Coronary artery (tissue), 2 donors: ENCODE measurements around the gene CFAP97D2.
A peak's percentile ranks its signal among the peaks of the same experiment; 100 is the strongest.

Experiments used
- DNase-seq: peaks from one replicate; pipeline ENCODE4 v3.0.0-alpha.2; 2017; ENCODE audit warnings: low spot score
- H3K27ac ChIP-seq, 2 donors: fragments of 200-600 bp; sonication (generic); one replicate each; pipeline ENCODE4 v1.5.1; 2016 to 2019
- H3K4me3 ChIP-seq: fragments of 200-600 bp; sonication (generic); 2 replicates; pipeline ENCODE4 v1.5.1; 2016; ENCODE audit warnings: mild to moderate bottlenecking, moderate library complexity
- TF ChIP-seq, protein P1 (sequence below): fragments of 200-600 bp; sonication (generic); IDR thresholded peaks from one replicate; pipeline ENCODE4 v1.5.1; 2019; ENCODE audit warnings: antibody characterized with exemption

Gene CFAP97D2

DNA sequence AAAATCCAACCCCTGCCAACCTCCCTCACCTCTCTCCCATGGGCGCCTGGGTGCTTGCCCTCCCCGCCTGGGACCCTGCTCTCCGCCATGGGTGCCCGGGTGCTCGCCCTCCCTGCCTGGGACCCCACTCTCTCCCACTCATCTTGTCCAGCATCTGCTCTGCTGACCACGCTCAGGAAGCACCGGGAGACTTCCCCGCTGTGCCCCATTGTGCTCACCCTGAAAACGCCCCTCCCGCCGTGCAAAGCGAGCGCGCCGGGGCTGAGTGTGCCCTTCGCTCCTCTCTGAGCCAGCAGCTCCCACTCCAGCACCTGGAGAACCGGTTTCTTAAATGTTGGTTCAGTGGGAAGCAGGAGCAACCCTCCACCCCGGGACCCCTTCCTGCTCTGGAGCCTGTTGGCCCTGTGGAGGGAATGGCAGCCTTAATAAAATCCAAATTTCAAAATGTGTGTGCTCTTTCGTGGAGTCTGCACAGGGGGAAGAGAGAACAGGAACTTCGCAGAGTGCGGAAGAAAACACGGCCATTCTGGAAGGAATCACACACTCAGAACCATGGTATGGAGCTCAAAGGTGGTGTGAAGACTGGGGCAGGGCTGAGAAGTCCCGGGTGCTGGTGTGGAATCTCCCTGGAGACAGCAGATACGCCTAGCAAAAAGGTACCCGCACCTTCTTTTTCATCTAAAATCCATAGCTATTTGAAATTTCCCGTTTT lies 32.5 kb downstream of the CFAP97D2 start:
- no peak overlapping the region for H3K27ac ChIP-seq
- TF ChIP-seq, protein P1, sequence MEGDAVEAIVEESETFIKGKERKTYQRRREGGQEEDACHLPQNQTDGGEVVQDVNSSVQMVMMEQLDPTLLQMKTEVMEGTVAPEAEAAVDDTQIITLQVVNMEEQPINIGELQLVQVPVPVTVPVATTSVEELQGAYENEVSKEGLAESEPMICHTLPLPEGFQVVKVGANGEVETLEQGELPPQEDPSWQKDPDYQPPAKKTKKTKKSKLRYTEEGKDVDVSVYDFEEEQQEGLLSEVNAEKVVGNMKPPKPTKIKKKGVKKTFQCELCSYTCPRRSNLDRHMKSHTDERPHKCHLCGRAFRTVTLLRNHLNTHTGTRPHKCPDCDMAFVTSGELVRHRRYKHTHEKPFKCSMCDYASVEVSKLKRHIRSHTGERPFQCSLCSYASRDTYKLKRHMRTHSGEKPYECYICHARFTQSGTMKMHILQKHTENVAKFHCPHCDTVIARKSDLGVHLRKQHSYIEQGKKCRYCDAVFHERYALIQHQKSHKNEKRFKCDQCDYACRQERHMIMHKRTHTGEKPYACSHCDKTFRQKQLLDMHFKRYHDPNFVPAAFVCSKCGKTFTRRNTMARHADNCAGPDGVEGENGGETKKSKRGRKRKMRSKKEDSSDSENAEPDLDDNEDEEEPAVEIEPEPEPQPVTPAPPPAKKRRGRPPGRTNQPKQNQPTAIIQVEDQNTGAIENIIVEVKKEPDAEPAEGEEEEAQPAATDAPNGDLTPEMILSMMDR, result no peak
- DNase-seq, result no peak
- no peak overlapping the region for H3K4me3 ChIP-seq

DNA sequence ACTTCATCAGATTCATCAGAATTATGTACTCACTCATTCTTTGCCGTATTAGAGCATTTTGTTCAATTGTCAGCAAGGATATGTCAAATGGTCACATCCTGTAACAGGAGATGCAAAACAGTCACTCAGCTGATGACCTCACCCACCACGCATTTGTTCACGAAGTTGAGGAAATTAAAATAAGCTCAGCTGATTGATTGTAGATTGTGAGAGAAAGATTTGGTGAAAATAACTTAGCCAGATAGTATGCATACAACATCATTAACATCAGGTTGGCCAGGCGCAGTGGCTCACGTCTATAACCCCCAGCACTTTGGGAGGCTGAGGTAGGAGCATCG lies 33.1 kb downstream of the CFAP97D2 start:
- Histone ChIP-seq H3K27ac (no peak overlapping the region), H3K4me3 (no peak overlapping the region)
- no peak for DNase-seq
- TF ChIP-seq, protein P1, result no peak

DNA sequence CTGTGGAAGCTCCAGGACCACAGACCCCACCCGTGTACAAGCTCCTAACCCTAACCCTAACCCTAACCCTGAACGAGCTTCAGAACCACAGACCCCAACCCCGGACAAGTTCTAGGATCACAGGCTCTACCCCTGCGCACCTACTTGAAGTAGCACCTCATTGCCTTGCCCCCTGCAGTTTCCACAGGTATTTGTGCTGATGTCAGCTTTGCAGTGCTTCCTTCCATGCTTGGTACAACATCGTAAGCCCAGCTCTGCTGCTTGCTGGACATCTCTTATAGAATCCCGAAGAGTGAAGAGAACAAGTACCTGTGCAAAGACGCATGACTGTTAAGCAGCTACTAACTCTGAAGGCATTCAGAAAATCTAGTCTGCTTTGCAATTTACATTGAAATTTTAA lies 34.9 kb downstream of the CFAP97D2 start:
- H3K4me3 ChIP-seq, result no peak overlapping the region
- no peak overlapping the region for H3K27ac ChIP-seq
- TF ChIP-seq, protein P1, result no peak
- no peak for DNase-seq

DNA sequence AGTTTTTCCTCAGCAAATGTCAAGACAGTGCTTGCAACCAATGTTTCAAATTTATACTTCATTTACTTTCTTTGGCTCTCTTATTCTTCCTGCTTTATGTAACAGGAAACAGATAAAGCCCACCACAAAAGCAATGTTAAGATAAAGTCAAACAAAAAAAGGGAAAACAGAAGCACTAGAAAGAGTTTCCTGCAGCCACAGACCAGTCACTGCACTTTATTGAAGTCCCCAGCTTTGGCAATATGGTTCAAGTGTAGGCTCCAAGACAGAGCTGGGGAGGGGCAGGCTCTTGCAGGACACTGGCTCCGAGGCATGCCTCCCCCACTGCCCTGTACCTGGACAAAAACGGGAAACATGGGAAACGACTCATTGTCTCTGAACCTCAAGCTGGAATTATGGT lies 40.3 kb downstream of the CFAP97D2 start:
- Histone ChIP-seq H3K4me3 (no peak overlapping the region), H3K27ac (no peak overlapping the region)
- TF ChIP-seq, protein P1, result no peak
- DNase-seq, result no peak

DNA sequence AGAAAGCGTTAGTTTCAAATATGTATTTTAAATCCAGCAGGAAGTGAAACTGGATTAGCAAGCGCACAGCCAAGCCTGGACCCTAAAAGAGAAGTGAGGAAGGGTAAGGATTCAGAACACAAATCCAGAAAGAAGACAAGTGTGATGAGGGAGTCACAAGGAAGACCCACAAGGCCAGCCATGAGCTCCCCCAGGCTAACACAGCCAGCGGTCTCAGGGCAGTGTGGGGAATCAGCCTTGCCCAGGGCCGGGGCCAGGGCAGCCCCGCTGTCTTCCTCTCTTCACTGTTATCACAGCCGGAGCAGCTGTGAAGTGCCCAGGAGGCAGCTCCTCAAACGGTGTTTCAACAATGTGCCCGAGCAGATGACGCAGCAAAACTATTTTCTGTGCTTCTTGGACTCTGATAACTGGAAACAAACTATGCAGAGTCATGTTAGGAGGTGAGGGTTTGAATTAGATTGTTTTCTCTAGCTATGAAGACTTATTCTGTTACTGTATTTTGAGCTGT lies 43.5 kb downstream of the CFAP97D2 start:
- no peak for DNase-seq
- TF ChIP-seq, protein P1, result no peak
- peak overlapping the region in 1 of 2 donors; percentile 69 for H3K27ac ChIP-seq
- peak overlapping the region; percentile 38 for H3K4me3 ChIP-seq

DNA sequence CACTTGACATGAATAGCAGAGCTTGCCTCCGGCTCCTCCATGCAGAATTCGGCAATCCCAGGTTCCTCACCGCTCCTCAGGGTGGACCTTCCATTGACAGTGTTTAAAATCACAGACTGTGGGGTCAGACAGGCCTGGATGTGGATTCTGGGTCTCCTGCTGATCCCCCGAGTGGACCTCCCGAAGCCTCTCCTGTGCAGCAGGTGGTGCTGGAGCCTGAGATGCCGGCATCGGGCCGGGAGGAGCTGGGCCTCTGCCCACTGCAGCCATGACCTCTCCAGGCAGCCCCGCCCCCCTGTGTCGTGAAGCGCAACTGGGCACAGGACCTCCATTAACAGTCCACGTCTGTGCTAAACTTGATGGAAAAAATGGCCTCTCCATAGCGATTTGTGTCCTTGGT lies 45.1 kb downstream of the CFAP97D2 start:
- Histone ChIP-seq H3K4me3 (no peak overlapping the region), H3K27ac (no peak overlapping the region)
- TF ChIP-seq, protein P1, result no peak
- no peak for DNase-seq

DNA sequence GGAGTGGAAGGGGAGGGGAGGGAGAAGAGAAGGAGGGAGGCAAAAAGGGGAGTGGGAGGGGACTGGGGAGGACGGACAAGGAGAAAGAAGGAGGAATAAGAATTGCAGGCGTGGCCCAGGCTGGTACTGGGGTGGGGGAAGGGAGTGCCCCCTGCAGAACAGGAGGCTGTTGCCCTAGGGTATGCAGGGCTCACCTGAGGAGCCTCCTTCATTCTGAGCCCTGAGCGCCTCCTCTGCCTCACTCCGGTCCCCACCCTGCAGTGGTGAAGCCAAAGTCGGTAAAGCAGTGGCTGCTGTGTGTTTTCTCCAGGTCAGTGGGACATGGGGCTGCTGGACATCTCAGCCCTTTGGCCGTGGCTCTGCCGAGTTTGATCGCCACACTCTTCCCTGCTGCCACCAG lies 46.6 kb downstream of the CFAP97D2 start:
- TF ChIP-seq, protein P1, result no peak
- Histone ChIP-seq H3K27ac (no peak overlapping the region), H3K4me3 (no peak overlapping the region)
- no peak for DNase-seq
